ENCODE measurements around the gene FAM210B. TPM values are rescaled to one million over a fixed set of nuclear protein-coding genes. Genes with fewer than 3 reads are reported as not detected.

Gene FAM210B
- total RNA-seq, 2 donors from 2014 or later, result 11.5 to 26.2 TPM

- intact Hi-C loops (cut with DNase I), result no loop called here
- no peak for DNase-seq
- TF ChIP-seq POLR2A (IDR thresholded peaks at IDR 0.05) (no peak), CTCF (IDR thresholded peaks at IDR 0.05) (no peak)
- WGBS, 2 donors, result 94 to 97% methylated on average over 3 of the region's 3 CpGs
- Histone ChIP-seq H3K27me3 (no peaks in the 10 kb centered on the region), H3K36me3 (replicated peaks in 1 of 2; ENCODE audit: insufficient read depth in 1 of 2, low read depth in 2 of 2) (no peaks in the 10 kb centered on the region), H3K4me3 (no peak overlapping the region), H3K4me1 (no peaks in the 10 kb centered on the region), H3K27ac (peak overlapping the region in 2 of 4 donors; percentile 28 to 76), H3K9me3 (no peaks in the 10 kb centered on the region)
- no peak for ATAC-seq
Observed at GRCh38 chr20:56412949-56413348, 54.2 kb downstream of the FAM210B start.

- ATAC-seq (no peak), DNase-seq (no peak)
- Histone ChIP-seq H3K4me1 (no peaks in the 10 kb centered on the region), H3K36me3 (replicated peaks in 1 of 2; ENCODE audit: insufficient read depth in 1 of 2, low read depth in 2 of 2) (no peaks in the 10 kb centered on the region), H3K27me3 (no peaks in the 10 kb centered on the region), H3K27ac (no peak overlapping the region), H3K9me3 (no peaks in the 10 kb centered on the region), H3K4me3 (no peak overlapping the region)
- TF ChIP-seq CTCF (IDR thresholded peaks at IDR 0.05) (no peak), POLR2A (IDR thresholded peaks at IDR 0.05) (no peak)
- 83 to 87% methylated on average over 12 of the region's 12 CpGs for whole genome bisulfite sequencing, 2 donors
- intact Hi-C loops (cut with DNase I), result no loop called here
Observed at GRCh38 chr20:56414842-56415765, 56.3 kb downstream of the FAM210B start.

- TF ChIP-seq CTCF (IDR thresholded peaks at IDR 0.05) (no peak), POLR2A (IDR thresholded peaks at IDR 0.05) (no peak)
- Histone ChIP-seq H3K27me3 (no peaks in the 10 kb centered on the region), H3K4me1 (no peaks in the 10 kb centered on the region), H3K36me3 (replicated peaks in 1 of 2; ENCODE audit: insufficient read depth in 1 of 2, low read depth in 2 of 2) (no peaks in the 10 kb centered on the region), H3K27ac (no peak overlapping the region), H3K4me3 (no peak overlapping the region), H3K9me3 (no peaks in the 10 kb centered on the region)
- DNase-seq (no peak), ATAC-seq (no peak)
- 85 to 93% methylated on average over 5 to 7 of the region's 7 CpGs for WGBS, 2 donors
- intact Hi-C loops (cut with DNase I), result no loop called here
Observed at GRCh38 chr20:56417402-56417801, 58.6 kb downstream of the FAM210B start.

- no peak for ATAC-seq
- Histone ChIP-seq H3K4me1 (no peaks in the 10 kb centered on the region), H3K27me3 (no peaks in the 10 kb centered on the region), H3K36me3 (replicated peaks in 1 of 2; ENCODE audit: insufficient read depth in 1 of 2, low read depth in 2 of 2) (no peaks in the 10 kb centered on the region), H3K9me3 (no peaks in the 10 kb centered on the region), H3K4me3 (no peak overlapping the region), H3K27ac (peak overlapping the region in 1 of 4 donors; percentile 63)
- 81 to 84% methylated on average over 4 of the region's 4 CpGs for WGBS, 2 donors
- no peak for DNase-seq
- TF ChIP-seq POLR2A (IDR thresholded peaks at IDR 0.05), result no peak
- TF ChIP-seq CTCF (IDR thresholded peaks at IDR 0.05), result no peak
- intact Hi-C loops (cut with DNase I), result no loop called here
Observed at GRCh38 chr20:56417911-56418310, 59.1 kb downstream of the FAM210B start.

Other genes with a start within 250 kb of the FAM210B start
- gene MC3R, start 110.2 kb upstream of the FAM210B start, total RNA-seq, result not detected
- 1 to 10 TPM in 1 of 2 donors, under 1 TPM in 1; 0.66 to 1.0 TPM for gene AURKA, start 33.2 kb downstream of the FAM210B start, total RNA-seq
- gene CSTF1, start 33.7 kb downstream of the FAM210B start, total RNA-seq, result 10 to 100 TPM; 12.2 to 14.5 TPM
- gene CASS4, start 53.3 kb downstream of the FAM210B start, total RNA-seq, result under 1 TPM in 1 of 2 donors, not detected in 1; 0.52 TPM
- 10 to 100 TPM; 22.1 to 29.1 TPM for gene RTF2, start 109.7 kb downstream of the FAM210B start, total RNA-seq
- gene FAM209A, start 165.8 kb downstream of the FAM210B start, total RNA-seq, result not detected
- not detected for gene FAM209B, start 174.3 kb downstream of the FAM210B start, total RNA-seq